ENCODE measurements around the gene ACBD4. TPM values are rescaled to one million over a fixed set of nuclear protein-coding genes. Genes with fewer than 3 reads are reported as not detected.

The ACBD4 gene
- total RNA-seq, 1 donor from 2014 or later: 6.8 TPM

GRCh38 chr17:45098081-45098868, 37.2 kb upstream of the ACBD4 start:
- Mint-ChIP-seq H3K27me3 (ENCODE audit: insufficient read depth, low read depth) (peaks cover 3% of the 10 kb centered on the region), H3K36me3 (peaks cover 34% of the 10 kb centered on the region), H3K27ac (no peak overlapping the region), H3K4me3 (no peak overlapping the region), H3K9me3 (no peaks in the 10 kb centered on the region), H3K4me1 (no peaks in the 10 kb centered on the region)
- H3K27me3 ChIP-seq: no peaks in the 10 kb centered on the region
- H3K9ac ChIP-seq: no peak overlapping the region
- no peak overlapping the region for H3K27ac ChIP-seq
- DNase-seq (ENCODE audit: low spot score): no peak
- H3K79me2 ChIP-seq (ENCODE audit: low read depth): no peaks in the 10 kb centered on the region
- no peaks in the 10 kb centered on the region for H3K9me3 ChIP-seq (ENCODE audit: low read depth)
- TF ChIP-seq CTCF (IDR thresholded peaks at IDR 0.05): no peak
- no peak for TF ChIP-seq EZH2 (IDR thresholded peaks at IDR 0.05)
- TF ChIP-seq EZH2phosphoT487 (IDR thresholded peaks at IDR 0.05): no peak
- H3K4me1 ChIP-seq: no peaks in the 10 kb centered on the region
- peaks cover 3% of the 10 kb centered on the region for H3F3A ChIP-seq (ENCODE audit: low read depth)
- peaks cover 15% of the 10 kb centered on the region for H4K20me1 ChIP-seq (ENCODE audit: low read depth)
- H3K36me3 ChIP-seq: peaks cover 7% of the 10 kb centered on the region
- no peak overlapping the region for H2AFZ ChIP-seq (replicated peaks)
- no peak overlapping the region for H3K4me3 ChIP-seq
- H3K4me2 ChIP-seq: no peak overlapping the region

- peaks cover 36% of the 10 kb centered on the region for H3K36me3 Mint-ChIP-seq
- H3K27ac Mint-ChIP-seq: no peak overlapping the region
These were observed 36.4 kb upstream of the ACBD4 start for GRCh38 chr17:45098869-45099616.

GRCh38 chr17:45101546-45101882, 34.0 kb upstream of the ACBD4 start:
- peaks cover 5% of the 10 kb centered on the region for H4K20me1 ChIP-seq (ENCODE audit: low read depth)
- Mint-ChIP-seq H3K27me3 (ENCODE audit: insufficient read depth, low read depth) (peaks cover 2% of the 10 kb centered on the region), H3K36me3 (peaks cover 36% of the 10 kb centered on the region), H3K27ac (no peak overlapping the region), H3K9me3 (no peaks in the 10 kb centered on the region), H3K4me3 (no peak overlapping the region), H3K4me1 (no peaks in the 10 kb centered on the region)
- no peaks in the 10 kb centered on the region for H3K27me3 ChIP-seq
- no peak overlapping the region for H3K4me2 ChIP-seq
- peaks cover 3% of the 10 kb centered on the region for H3F3A ChIP-seq (ENCODE audit: low read depth)
- H3K4me3 ChIP-seq: no peak overlapping the region
- H3K9me3 ChIP-seq (ENCODE audit: low read depth): no peaks in the 10 kb centered on the region
- H3K9ac ChIP-seq: no peak overlapping the region
- no peak overlapping the region for H3K27ac ChIP-seq
- no peak for TF ChIP-seq CTCF (IDR thresholded peaks at IDR 0.05)
- TF ChIP-seq EZH2phosphoT487 (IDR thresholded peaks at IDR 0.05): no peak
- no peak for TF ChIP-seq EZH2 (IDR thresholded peaks at IDR 0.05)
- no peaks in the 10 kb centered on the region for H3K4me1 ChIP-seq
- no peak overlapping the region for H2AFZ ChIP-seq (replicated peaks)
- no peaks in the 10 kb centered on the region for H3K79me2 ChIP-seq (ENCODE audit: low read depth)
- no peak for DNase-seq (ENCODE audit: low spot score)
- peaks cover 4% of the 10 kb centered on the region for H3K36me3 ChIP-seq

More at GRCh38 chr17:45098869-45099616, 36.4 kb upstream of the ACBD4 start:
- Mint-ChIP-seq H3K9me3 (no peaks in the 10 kb centered on the region), H3K4me1 (no peaks in the 10 kb centered on the region), H3K4me3 (no peak overlapping the region), H3K27me3 (ENCODE audit: insufficient read depth, low read depth) (peaks cover 3% of the 10 kb centered on the region)
- H3F3A ChIP-seq (ENCODE audit: low read depth): peaks cover 3% of the 10 kb centered on the region
- no peak overlapping the region for H3K27ac ChIP-seq
- H3K79me2 ChIP-seq (ENCODE audit: low read depth): no peaks in the 10 kb centered on the region
- H3K27me3 ChIP-seq: no peaks in the 10 kb centered on the region
- no peak overlapping the region for H2AFZ ChIP-seq (replicated peaks)
- peak; percentile 92 for DNase-seq (ENCODE audit: low spot score)
- H3K4me2 ChIP-seq: no peak overlapping the region
- H3K4me3 ChIP-seq: no peak overlapping the region
- H3K9me3 ChIP-seq (ENCODE audit: low read depth): no peaks in the 10 kb centered on the region
- no peak overlapping the region for H3K9ac ChIP-seq
- TF ChIP-seq EZH2 (IDR thresholded peaks at IDR 0.05) (no peak), CTCF (IDR thresholded peaks at IDR 0.05) (peak; percentile 92), EZH2phosphoT487 (IDR thresholded peaks at IDR 0.05) (no peak)
- H3K4me1 ChIP-seq: no peaks in the 10 kb centered on the region
- H4K20me1 ChIP-seq (ENCODE audit: low read depth): peaks cover 15% of the 10 kb centered on the region
- H3K36me3 ChIP-seq: peaks cover 7% of the 10 kb centered on the region
